NCI-H2029 (cell line): ENCODE measurements around the gene P4HA3.
"Not testable (repeated sequence)": the region's sequence is repeated elsewhere in the genome, so short reads cannot be mapped to it uniquely, and the experiment has no call there.

Source experiments
- DNase-seq: peaks from one replicate; lab custom pipeline; 2025; lab: John Stamatoyannopoulos, UW

P4HA3 gene

DNA sequence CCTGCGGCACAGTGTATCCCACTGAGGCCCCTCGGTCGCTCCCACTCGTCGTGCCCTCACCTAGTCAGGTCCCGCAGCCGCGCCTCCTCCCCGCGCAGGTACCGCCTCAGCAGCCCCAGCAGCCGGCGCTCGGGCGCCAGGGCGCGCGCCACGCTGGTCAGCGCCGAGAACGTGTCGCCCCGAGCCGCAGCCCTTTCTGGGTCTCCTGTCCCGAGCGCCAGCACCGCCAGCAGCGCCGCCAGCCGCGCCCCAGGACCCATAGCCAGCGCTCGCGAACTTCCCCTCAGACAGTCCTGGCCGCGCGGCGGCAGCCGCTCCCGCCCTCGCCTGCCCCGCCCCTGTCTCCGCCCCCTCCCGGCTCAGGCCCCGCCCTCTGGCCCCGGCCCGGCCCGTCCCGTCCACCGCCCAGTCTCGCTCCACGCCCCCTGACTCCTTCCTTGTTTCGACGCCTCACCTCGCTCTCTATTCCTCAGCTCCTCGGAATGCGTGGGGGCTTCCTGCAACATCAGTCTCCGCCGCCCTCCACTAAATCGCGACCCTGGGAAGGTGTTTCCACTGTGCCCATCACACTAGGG, at the start of gene P4HA3:
P4HA3 (minus strand) TSS at position 289 of the 575 bp plus-strand sequence; CDS start at position 260, 29 bp downstream.
- DNase-seq, result peak; percentile 36

GRCh38 chr11:74357449-74357848, 46.0 kb upstream of the P4HA3 start:
- DNase-seq, result no peak

DNA sequence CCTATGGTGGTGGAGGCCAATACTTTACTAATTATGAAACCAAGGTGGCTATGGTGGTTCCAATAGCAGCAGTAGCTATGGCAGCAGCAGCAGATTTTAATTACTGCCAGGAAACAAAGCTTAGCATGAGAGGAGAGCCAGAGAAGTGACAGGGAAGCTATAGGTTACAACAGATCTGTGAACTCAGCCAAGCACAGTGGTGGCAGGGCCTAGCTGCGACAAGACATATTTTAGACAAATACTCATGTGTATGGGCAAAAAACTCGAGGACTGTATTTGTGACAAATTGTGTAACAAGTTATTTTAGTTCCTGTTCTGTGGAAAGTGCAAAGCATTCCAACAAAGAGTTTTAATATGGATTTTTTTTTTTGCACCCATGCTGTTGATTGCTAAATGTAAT, 44.2 kb upstream of the P4HA3 start:
- DNase-seq, result no peak

DNA sequence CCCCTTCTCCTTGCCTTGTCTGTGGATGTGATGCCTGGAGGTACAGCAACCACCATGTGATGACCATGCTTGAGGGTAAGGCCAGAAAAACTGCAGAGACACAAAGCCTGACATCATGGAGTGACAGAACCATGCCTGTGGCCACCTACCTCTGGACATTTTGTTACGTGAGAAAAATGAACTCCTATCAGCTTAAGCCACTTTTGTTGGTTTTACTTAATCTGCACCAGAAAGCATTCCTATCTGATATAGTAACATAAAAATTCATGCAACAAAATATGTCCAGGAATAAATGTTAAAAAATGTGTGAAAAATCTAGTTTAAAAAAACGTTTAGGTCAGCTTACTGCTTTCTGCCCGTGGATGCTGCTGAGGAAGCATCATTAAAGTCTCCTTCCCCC, 42.6 kb upstream of the P4HA3 start:
- no peak for DNase-seq

DNA sequence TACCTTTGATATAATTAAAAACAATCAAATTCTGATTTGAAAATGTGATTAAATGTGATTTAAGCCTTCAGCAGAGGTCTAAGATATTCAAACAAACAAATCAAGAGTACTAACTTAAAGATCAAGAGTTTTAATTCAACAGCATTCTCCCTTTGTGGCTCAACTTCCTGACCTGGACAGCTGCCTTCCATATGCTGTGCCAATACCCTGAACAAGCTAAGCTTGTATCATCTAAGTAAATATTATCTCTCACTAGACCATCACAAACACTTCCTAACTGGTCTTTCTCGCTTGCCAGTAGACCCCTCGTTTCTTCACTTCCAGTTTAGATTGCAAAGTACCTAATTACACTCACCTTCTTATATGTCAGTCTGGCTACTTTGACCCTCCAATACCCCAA, 35.9 kb upstream of the P4HA3 start:
- DNase-seq, result no peak

- DNase-seq, result no peak
Observed at GRCh38 chr11:74345420-74345819, 34.0 kb upstream of the P4HA3 start.

DNA sequence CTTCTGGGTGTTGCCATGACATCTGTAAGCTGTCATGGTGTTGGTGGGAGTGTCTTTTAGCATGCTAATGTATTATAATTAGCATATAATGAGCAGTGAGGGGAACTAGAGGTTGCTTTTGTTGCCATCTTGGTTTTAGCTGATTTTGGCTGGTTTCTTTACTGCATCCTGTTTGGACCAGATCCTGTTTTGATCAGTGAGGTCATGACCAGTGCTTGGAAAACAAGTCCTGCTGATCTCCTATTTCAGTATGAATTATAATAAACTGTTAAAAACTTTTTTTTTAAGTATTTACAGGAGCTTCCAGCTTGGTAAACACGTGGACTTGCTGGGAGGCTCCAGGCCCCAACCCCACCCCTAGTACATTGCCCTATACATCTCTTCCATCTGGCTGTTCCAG, 30.5 kb upstream of the P4HA3 start:
- DNase-seq, result no peak

DNA sequence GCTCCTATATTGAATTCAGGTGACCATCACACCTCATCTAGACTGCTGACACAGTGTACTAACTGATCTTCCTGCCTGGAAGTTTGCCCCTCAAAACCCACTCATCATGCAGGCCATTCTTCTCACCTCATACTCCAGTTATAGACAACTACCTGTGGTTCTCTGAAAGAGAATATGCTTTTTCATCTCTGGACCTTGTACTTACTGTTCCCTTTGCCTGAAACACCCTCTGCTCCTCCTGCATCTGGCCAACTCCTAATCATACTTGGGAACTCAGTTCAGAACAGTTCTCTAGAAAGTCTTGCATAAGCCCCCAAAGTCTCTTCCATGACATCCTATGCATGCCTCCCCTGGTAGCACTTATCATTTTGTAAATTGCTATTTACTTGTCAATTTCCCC, 28.2 kb upstream of the P4HA3 start:
- no peak for DNase-seq

DNA sequence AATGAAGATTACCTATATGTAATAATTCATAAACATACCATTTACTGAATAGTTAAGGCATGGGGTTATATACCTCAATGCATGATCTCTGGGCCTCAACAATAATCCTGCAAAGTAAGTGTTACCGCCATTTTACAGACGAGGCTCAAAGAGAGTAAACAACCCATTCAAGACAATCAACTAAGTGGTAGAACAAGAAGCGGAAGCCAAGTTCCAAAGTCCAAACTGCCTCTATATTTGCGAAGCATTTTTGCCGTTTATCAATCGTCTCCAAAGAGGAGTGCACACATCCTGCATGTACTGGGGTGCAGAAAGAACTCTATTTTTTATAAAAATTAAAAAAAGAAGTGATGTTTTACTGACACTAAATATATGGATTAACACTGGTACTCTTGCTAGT, 27.5 kb upstream of the P4HA3 start:
- no peak for DNase-seq

GRCh38 chr11:74333193-74333592, 21.8 kb upstream of the P4HA3 start:
- DNase-seq, result no peak

DNA sequence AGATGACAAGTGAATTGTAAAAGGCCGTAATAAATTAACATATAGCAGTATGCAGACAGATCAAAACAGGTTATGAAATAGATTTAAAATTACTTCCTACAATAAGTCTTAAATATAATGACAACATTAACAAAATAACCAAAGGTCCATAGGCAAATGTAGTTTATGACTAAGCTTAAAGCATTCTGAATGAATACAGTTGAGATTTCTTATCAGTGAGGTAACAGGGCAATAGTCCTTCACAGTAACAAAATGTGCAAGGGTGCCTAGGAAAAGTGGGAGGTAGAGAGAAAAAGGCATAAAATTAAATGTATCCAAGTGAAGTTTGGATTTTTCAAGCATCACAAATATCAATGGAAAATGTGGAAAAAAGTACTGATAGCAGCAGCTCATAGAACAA, 20.9 kb upstream of the P4HA3 start:
- DNase-seq, result no peak

DNA sequence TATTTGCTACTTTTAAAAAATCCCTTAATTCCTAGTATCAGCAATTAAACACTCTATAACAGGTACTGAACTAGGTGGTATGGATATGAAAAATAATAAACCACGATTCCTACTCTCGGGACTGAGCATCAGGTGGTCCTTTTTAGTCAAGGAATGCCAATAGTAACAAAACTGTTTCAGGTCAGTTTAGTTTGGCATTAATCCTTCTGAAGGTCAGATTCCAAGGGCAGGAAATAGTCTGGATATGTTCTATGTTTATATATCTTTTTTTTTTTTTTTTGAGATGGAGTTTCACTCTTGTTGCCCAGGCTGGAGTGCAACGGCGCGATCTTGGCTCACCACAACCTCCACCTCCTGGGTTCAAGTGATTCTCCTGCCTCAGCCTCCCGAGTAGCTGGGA, 19.6 kb upstream of the P4HA3 start:
- not testable (repeated sequence) for DNase-seq

DNA sequence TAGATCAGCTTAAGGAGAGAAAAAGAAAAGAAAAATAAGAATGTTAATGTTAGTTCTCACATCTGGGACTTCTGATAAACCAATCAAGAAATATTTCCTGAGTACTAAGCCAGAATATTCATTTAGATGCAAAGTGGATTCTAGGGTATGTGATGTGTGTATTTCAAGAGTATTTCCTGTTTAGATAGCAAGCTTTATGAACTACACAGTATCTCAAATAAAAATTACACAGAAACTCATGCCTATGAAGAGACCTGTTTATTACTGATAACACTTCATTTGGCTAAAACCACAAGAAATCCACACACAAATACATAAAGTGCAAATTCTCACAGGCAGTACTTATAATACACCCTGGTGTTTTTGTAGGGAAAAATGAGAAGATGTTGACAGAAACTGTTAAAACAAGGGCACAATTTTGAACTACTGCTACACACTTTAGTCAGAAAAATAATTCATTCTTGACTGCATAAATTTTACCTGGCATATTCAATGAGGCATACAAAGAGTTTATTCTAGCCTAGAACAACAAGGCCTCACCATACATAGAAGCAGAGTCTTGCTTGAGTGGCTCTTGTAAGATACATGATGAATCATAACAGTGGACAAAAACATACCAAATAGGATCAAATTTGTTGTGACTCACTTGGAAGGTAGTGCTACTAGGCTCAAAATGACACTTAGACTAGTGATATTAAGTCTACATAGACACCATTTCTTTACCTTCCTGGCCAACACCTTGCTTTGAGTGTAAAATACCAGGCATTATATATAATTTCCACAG, 18.8 kb upstream of the P4HA3 start:
- DNase-seq, result peak; percentile 31

DNA sequence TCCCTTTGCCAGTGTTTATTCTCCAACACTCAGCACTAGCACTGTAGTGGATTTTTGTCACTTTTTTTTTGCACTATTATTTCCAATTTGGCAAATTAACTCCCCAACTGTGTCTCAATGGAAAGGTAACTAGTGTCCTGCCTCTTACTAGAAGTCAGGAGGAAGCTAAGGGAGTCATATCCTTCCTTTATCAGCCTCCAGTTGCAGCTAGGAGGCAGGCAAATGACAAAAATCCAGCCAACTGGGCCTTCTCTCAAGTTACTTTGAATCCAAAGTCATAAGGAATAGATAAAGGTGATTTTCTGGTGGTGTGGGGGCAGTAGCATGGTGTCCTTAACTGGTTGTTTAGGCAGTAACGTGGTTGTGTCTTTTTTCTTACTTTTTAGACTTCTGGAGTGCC, 15.6 kb upstream of the P4HA3 start:
- no peak for DNase-seq

DNA sequence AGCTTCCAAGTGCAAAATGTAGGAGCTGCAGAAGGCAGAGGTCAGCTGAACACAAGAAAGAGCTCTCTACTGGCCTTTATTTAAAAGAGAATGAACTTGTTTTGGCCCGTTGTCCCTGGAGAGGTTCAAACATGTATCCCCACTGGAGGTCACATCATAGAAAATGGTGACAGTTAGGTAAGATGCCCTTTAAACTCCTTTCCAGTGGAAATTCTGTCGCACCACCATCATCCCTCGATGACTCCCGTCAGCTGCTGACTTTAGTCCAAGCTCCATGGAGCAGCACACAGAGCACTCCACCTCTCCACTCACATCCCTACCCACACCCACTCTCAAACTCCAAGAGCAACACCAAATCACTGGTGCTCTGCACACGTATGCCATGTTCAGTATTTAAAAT, 15.2 kb upstream of the P4HA3 start:
- no peak for DNase-seq

DNA sequence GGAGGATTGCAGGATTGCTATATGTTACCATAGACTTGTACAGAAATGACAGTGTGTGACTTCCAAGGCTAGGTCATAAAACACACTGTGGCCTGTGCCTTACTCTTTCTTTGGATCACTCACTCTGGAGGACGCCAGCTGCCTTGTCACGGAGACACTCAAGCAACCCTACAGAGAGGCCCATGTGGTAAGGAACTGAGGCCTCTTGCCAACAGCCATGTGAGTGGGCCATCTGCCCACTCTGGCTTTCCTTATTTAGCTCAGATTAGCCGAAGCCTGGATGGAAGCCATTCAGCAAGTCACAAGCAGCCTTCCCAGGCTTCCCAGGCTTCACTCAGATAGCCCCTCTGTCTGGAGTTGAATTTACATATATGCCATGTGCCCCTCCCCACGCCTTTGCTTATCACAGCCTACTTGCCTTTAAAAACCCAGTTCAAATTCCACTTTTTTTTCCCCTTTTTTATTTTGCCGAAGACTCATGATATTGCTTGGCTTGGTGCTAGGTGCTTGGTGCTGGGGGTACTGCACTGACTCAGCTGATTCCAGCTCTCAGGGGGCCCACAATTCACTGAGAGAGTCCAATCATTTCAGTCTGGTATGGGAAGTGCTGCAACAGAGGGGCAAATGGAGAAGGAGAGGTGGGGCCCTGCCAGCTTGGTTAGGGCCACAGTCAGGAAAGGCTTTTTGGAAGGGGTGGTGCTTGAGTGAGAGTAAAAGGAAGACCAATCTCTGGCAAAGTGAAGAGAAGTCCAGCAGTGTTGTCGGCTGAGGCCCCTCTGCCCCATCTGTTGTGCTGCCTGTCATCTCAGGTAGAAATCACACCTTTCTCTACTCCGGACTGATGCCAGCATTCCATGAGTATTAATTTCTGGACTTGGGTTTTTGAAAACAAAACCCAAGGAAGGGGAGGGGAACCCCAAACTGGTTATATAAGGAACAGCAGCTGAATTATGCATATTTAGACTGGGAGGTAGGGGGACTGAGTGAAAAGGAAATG, 14.5 kb upstream of the P4HA3 start:
- DNase-seq, result peak; percentile 89

GRCh38 chr11:74322667-74323066, 11.2 kb upstream of the P4HA3 start:
- DNase-seq, result no peak

- peak; percentile 49 for DNase-seq
Observed at GRCh38 chr11:74321487-74322188, 10.2 kb upstream of the P4HA3 start.

DNA sequence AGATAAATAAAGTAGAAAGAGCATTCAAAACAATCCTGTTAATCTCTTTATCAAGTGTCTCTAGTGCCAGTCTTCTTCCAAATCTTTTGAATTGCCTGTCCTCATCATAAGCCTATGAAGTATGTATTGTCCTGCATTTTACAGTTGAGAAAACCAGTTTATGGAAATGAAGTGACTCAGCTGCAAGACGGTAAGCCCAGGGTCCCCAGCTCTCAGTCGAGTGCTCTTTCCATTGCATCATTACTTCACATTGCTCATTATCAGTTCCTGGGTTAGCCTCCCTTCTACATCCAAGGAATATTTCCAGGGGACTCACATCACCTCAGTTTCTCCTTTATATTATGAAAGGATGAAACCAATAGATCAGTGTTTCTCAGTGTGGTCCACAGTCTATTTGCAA, 9.1 kb upstream of the P4HA3 start:
- no peak for DNase-seq

DNA sequence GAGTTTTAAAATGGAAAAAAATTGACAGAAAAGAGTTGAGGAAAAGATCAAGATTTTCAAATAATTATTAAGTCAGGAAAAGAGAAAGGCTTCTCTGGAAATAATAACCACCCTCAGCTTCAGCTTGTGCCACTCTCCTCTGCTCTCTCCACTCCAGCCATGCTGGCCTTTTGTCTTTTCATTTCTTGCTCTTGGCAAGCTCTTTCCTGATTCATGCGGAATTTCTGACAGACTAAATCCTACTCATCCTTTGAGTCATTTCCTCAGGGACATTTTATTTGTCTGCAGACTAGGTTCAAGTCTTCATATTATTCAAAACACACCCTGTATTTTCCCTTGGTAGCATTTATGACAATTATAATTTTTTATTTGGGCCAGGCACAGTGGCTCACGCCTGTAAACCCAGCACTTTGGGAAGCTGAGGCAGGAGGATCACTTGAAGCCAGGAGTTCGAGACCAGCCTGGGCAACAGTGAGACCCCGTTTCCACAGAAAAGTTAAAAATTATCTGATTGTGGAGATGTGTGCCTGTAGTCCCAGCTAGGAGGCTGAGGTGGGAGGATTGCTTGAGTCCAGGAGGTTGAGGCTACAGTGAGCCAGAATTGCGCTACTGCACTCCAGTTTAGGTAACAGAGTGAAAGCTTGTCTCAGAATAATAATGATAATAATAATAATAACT, 7.8 kb upstream of the P4HA3 start:
- no peak for DNase-seq

DNA sequence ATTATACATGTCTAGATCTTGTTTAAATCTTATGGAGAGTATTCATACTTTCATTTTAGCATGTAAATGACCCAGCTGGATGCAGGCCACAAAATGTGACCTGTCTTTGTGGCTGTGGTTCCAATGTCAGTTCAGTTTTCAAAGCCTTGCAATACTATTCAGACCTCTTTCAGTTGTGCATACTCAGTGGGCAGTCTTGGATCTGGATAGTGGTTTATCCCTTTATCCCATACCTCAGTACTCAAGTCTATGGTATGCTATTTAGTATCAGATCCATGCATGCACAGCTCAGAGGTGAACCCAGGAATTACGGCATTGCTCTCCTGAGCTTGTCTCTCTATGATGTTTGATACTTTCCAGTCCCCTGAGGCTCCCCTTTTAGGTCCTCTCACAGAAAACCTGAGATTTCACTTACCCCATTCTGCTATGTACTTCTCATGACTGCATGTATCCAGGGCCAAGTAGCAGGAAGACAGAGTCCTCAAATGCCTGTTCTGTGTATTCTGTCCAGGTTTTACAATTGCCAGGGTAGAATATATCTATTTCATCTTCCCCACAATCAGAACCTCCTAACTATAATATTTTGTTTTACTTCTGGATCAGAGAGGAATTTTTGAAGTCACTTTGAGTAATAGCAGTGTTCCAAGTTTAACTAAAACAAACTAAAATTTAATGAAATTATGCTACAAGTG, 6.9 kb upstream of the P4HA3 start:
- DNase-seq, result no peak
